H9 (cell line): Measurements from ENCODE around the gene UBE2D2. TPM values are rescaled to one million over a fixed set of nuclear protein-coding genes. Genes with fewer than 3 reads are reported as not detected.
"Not testable (repeated sequence)": the region's sequence is repeated elsewhere in the genome, so short reads cannot be mapped to it uniquely, and the experiment has no call there.

ENCODE experiments used
- DNase-seq: peaks from one replicate; pipeline ENCODE4 v3.0.0-alpha.2; 2017
- H2AFZ ChIP-seq: one replicate; pipeline ENCODE4 v1.6.1; 2013; ENCODE audit warnings: mild to moderate bottlenecking, low read length, control low read depth, moderate library complexity
- H2AK5ac ChIP-seq: 2 replicates; pipeline ENCODE4 v1.6.1; 2013; ENCODE audit warnings: low read length, control low read depth, mixed read lengths; ENCODE audit not compliant: insufficient read length
- H2BK120ac ChIP-seq: one replicate; pipeline ENCODE4 v1.6.1; 2013; ENCODE audit warnings: low read depth, mild to moderate bottlenecking, low read length, control low read depth, inconsistent platforms; ENCODE audit not compliant: poor library complexity, severe bottlenecking
- H2BK12ac ChIP-seq: 2 replicates; pipeline ENCODE4 v1.6.1; 2013; ENCODE audit warnings: low read length, control low read depth, mixed read lengths, low read depth; ENCODE audit not compliant: insufficient read length
- H2BK15ac ChIP-seq: 2 replicates; pipeline ENCODE4 v1.6.1; 2013; ENCODE audit warnings: low read depth, low read length, control low read depth
- H2BK20ac ChIP-seq: one replicate; pipeline ENCODE4 v1.6.1; 2013; ENCODE audit warnings: low read depth, mild to moderate bottlenecking, low read length, control low read depth, inconsistent platforms; ENCODE audit not compliant: poor library complexity, severe bottlenecking
- H2BK5ac ChIP-seq: 2 replicates; pipeline ENCODE4 v1.6.1; 2013; ENCODE audit warnings: low read length, control low read depth, mixed read lengths; ENCODE audit not compliant: insufficient read length
- H3K14ac ChIP-seq: 2 replicates; pipeline ENCODE4 v1.6.1; 2013; ENCODE audit warnings: low read length, control low read depth; ENCODE audit not compliant: insufficient read depth
- H3K18ac ChIP-seq: 2 replicates; pipeline ENCODE4 v1.6.1; 2013; ENCODE audit warnings: low read depth, mild to moderate bottlenecking, mixed read lengths, low read length, control low read depth; ENCODE audit not compliant: insufficient read length
- H3K23ac ChIP-seq: 2 replicates; pipeline ENCODE4 v1.6.1; 2013; ENCODE audit warnings: low read length, control low read depth, mixed read lengths, low read depth; ENCODE audit not compliant: insufficient read length
- H3K23me2 ChIP-seq: 2 replicates; pipeline ENCODE4 v1.6.1; 2013; ENCODE audit warnings: low read depth, mild to moderate bottlenecking, mixed read lengths, low read length, control low read depth; ENCODE audit not compliant: insufficient read length, poor library complexity, severe bottlenecking
- H3K27ac ChIP-seq: 2 replicates; pipeline ENCODE4 v1.5.1; 2013; ENCODE audit warnings: low read length, control low read depth, mixed read lengths, low read depth; ENCODE audit not compliant: insufficient read length
- H3K27me3 ChIP-seq: 2 replicates; pipeline ENCODE4 v1.6.1; 2013; ENCODE audit warnings: low read length, control low read depth, inconsistent platforms; ENCODE audit not compliant: insufficient read depth
- H3K4ac ChIP-seq: 2 replicates; pipeline ENCODE4 v1.6.1; 2013; ENCODE audit warnings: low read depth, mild to moderate bottlenecking, control low read depth, inconsistent platforms, low read length, moderate library complexity
- H3K4me1 ChIP-seq: 2 replicates; pipeline ENCODE4 v1.6.1; 2013; ENCODE audit warnings: low read length, control low read depth, inconsistent platforms; ENCODE audit not compliant: insufficient read depth
- H3K4me2 ChIP-seq: 2 replicates; pipeline ENCODE4 v1.6.1; 2013; ENCODE audit warnings: low read length, control low read depth, mixed read lengths; ENCODE audit not compliant: insufficient read length, insufficient read depth
- H3K56ac ChIP-seq: 2 replicates; pipeline ENCODE4 v1.6.1; 2013; ENCODE audit warnings: low read depth, mild to moderate bottlenecking, mixed read lengths, low read length, control low read depth; ENCODE audit not compliant: insufficient read length
- H3K79me1 ChIP-seq: 2 replicates; pipeline ENCODE4 v1.6.1; 2013; ENCODE audit warnings: low read depth, mild to moderate bottlenecking, moderate library complexity, low read length, control low read depth, inconsistent platforms; ENCODE audit not compliant: insufficient read depth, poor library complexity, severe bottlenecking
- H3K79me2 ChIP-seq: 2 replicates; pipeline ENCODE4 v1.6.1; 2013; ENCODE audit warnings: low read length, control low read depth, inconsistent platforms; ENCODE audit not compliant: insufficient read depth
- H3K9ac ChIP-seq: 2 replicates; pipeline ENCODE4 v1.6.1; 2013; ENCODE audit warnings: low read length, control low read depth, mixed read lengths; ENCODE audit not compliant: insufficient read length; ENCODE audit errors: extremely low read depth
- H3K9me3 ChIP-seq: one replicate; pipeline ENCODE4 v1.6.1; 2013; ENCODE audit warnings: low read depth, low read length, inconsistent platforms; ENCODE audit not compliant: control insufficient read depth
- H3T11ph ChIP-seq: one replicate; pipeline ENCODE4 v1.6.1; 2013; ENCODE audit warnings: mild to moderate bottlenecking, low read length, control low read depth, inconsistent platforms
- H4K20me1 ChIP-seq: one replicate; pipeline ENCODE4 v1.6.1; 2013; ENCODE audit not compliant: control insufficient read depth, insufficient read length, insufficient read depth
- H4K5ac ChIP-seq: 2 replicates; pipeline ENCODE4 v1.6.1; 2013; ENCODE audit warnings: low read depth, mild to moderate bottlenecking, mixed read lengths, low read length, control low read depth; ENCODE audit not compliant: insufficient read length
- H4K8ac ChIP-seq: replicated peaks from 2 replicates; pipeline ENCODE4 v1.6.1; 2013; ENCODE audit warnings: low read length, control low read depth, mixed read lengths, low read depth; ENCODE audit not compliant: insufficient read length
- H4K91ac ChIP-seq: 2 replicates; pipeline ENCODE4 v1.6.1; 2013; ENCODE audit warnings: low read depth, mild to moderate bottlenecking, moderate library complexity, mixed read lengths, low read length, control low read depth; ENCODE audit not compliant: insufficient read length
- H3K27ac Mint-ChIP-seq, 3 experiments: 2 replicates in 2 of 3; 3 replicates in 1 of 3; pipeline ENCODE4 v1.8.0; 2020 to 2021; ENCODE audit warnings: mixed read lengths in 3 of 3, mild to moderate bottlenecking in 1 of 3, moderate library complexity in 1 of 3
- H3K27me3 Mint-ChIP-seq: 2 replicates; pipeline ENCODE4 v1.8.0; 2021; ENCODE audit warnings: low read depth, mild to moderate bottlenecking, moderate library complexity, mixed read lengths
- H3K36me3 Mint-ChIP-seq, 3 experiments: 2 replicates in 2 of 3; 3 replicates in 1 of 3; pipeline ENCODE4 v1.8.0; 2020 to 2021; ENCODE audit warnings: low read depth in 3 of 3, mixed read lengths in 3 of 3; ENCODE audit not compliant: insufficient read depth in 1 of 3
- H3K4me1 Mint-ChIP-seq, 2 experiments: 2 replicates each; pipeline ENCODE4 v1.8.0; 2020; ENCODE audit warnings: mixed read lengths in 2 of 2
- H3K4me3 Mint-ChIP-seq, 2 experiments: 2 replicates in 1 of 2; 3 replicates in 1 of 2; pipeline ENCODE4 v1.8.0; 2020 to 2021; ENCODE audit warnings: mild to moderate bottlenecking in 2 of 2, mixed read lengths in 2 of 2, moderate library complexity in 1 of 2
- H3K9me3 Mint-ChIP-seq, 2 experiments: 2 replicates in 1 of 2; 3 replicates in 1 of 2; pipeline ENCODE4 v1.8.0; 2020; ENCODE audit warnings: mild to moderate bottlenecking in 2 of 2, mixed read lengths in 2 of 2, moderate library complexity in 1 of 2
- CTCF ChIP-seq: fragments of 200-600 bp; sonication (generic); conservative IDR thresholded peaks from 3 replicates; pipeline ENCODE4 v1.8.0; 2021; ENCODE audit warnings: antibody characterized with exemption, mild to moderate bottlenecking
- WGBS: extraction: QIAGEN DNeasy Blood & Tissue Kit; methylation state at CpG from one replicate; pipeline ENCODE4 v1.1.7; 2013; ENCODE audit warnings: missing lambda C conversion rate, low lambda C conversion rate, mixed read lengths; ENCODE audit not compliant: insufficient read length; ENCODE audit errors: extremely low coverage; 5-methylcytosine and 5-hydroxymethylcytosine counted together
- total RNA-seq: library from RNA; stranded (reverse); gene quantifications from 2 replicates; pipeline ENCODE4 v1.2.1, GENCODE V29; 2021

The UBE2D2 gene
- total RNA-seq, 1 experiment from 2014 or later = 236 TPM

- H2BK20ac ChIP-seq = no peak overlapping the region
- WGBS = no CpG with 5 or more reads among the region's 2 CpGs
- no peak overlapping the region for H3T11ph ChIP-seq
- H4K20me1 ChIP-seq = no peaks in the 10 kb centered on the region
- peaks cover 8% of the 10 kb centered on the region for H3K79me1 ChIP-seq
- H4K8ac ChIP-seq = no peak overlapping the region
- no peak overlapping the region for H3K9ac ChIP-seq
- H3K27ac ChIP-seq = no peak overlapping the region
- H2AK5ac ChIP-seq = no peak overlapping the region
- peaks cover 3 to 17% (median 13%) of the 10 kb centered on the region in 3 experiments; a peak in 5 of 7 replicates for H3K36me3 Mint-ChIP-seq
- H3K4me2 ChIP-seq = no peak overlapping the region
- H3K9me3 Mint-ChIP-seq = no peaks in the 10 kb centered on the region
- H3K4me1 Mint-ChIP-seq = peaks cover 19 to 26% of the 10 kb centered on the region in 2 experiments
- no peak overlapping the region for H3K4me3 Mint-ChIP-seq
- peak overlapping the region in 1 of 3 experiments; percentile 39; a peak in 1 of 7 replicates for H3K27ac Mint-ChIP-seq
- no peak overlapping the region for H2BK12ac ChIP-seq
- no peak overlapping the region for H3K4ac ChIP-seq
- no peak overlapping the region for H3K14ac ChIP-seq
- H2BK15ac ChIP-seq = no peak overlapping the region
- no peak overlapping the region for H3K23ac ChIP-seq
- no peak overlapping the region for H4K91ac ChIP-seq
- no peaks in the 10 kb centered on the region for H3K4me1 ChIP-seq
- H3K18ac ChIP-seq = no peak overlapping the region
- H2BK5ac ChIP-seq = no peak overlapping the region
- H3K23me2 ChIP-seq = no peaks in the 10 kb centered on the region
- H3K27me3 Mint-ChIP-seq = no peaks in the 10 kb centered on the region
- H2AFZ ChIP-seq = no peak overlapping the region
- no peak for TF ChIP-seq CTCF
- no peaks in the 10 kb centered on the region for H3K9me3 ChIP-seq
- H2BK120ac ChIP-seq = no peak overlapping the region
- no peak overlapping the region for H3K56ac ChIP-seq
- H3K79me2 ChIP-seq = peaks cover 51% of the 10 kb centered on the region
- H4K5ac ChIP-seq = no peak overlapping the region
- DNase-seq = no peak
- H3K27me3 ChIP-seq = no peaks in the 10 kb centered on the region
These were observed 17.2 kb downstream of the UBE2D2 start for GRCh38 chr5:139578325-139578724.

GRCh38 chr5:139582181-139582580 is 21.0 kb downstream of the UBE2D2 start:
- not testable (repeated sequence) for H4K91ac ChIP-seq, H3K14ac ChIP-seq, H2BK12ac ChIP-seq, H3K9me3 Mint-ChIP-seq, H2AFZ ChIP-seq, H3K27me3 ChIP-seq, H3K9ac ChIP-seq, H3K4me1 Mint-ChIP-seq, H3K27me3 Mint-ChIP-seq, H2BK120ac ChIP-seq, H3K56ac ChIP-seq, H3K4ac ChIP-seq, H3K4me3 Mint-ChIP-seq, H2BK5ac ChIP-seq, H3K9me3 ChIP-seq, H2BK15ac ChIP-seq, H4K5ac ChIP-seq, H3K23ac ChIP-seq, DNase-seq, H3K23me2 ChIP-seq, H3K79me1 ChIP-seq, H3K27ac ChIP-seq, H3K4me1 ChIP-seq, H3K4me2 ChIP-seq, H3K18ac ChIP-seq, H4K8ac ChIP-seq, H4K20me1 ChIP-seq, H2AK5ac ChIP-seq, H3K27ac Mint-ChIP-seq, H3T11ph ChIP-seq, H2BK20ac ChIP-seq
- peaks cover 40% of the 10 kb centered on the region for H3K79me2 ChIP-seq
- WGBS = no CpG with 5 or more reads among the region's 5 CpGs
- peaks cover 10 to 26% (median 18%) of the 10 kb centered on the region in 3 experiments; a peak in 6 of 7 replicates for H3K36me3 Mint-ChIP-seq
